ENCODE measurements around the gene TREM1.

DNA sequence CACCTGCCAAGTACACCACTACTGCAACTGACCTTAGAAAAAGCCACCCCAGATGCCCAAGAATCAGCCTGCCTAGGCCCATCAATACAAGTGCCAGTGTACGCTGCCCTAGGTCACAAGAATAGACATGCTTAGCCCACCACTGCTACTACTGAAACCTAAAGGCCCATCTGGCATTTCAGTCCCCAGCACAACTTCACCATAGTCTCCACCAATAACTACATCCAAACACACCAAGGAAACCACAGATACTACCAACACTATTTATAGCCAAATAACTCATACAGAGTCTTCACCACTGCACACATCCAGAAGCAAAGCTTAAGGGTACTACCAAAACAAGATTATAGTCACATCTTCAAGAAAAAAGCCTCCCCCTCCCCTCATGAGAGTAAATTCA, 30.1 kb downstream of the TREM1 start:
- TF ChIP-seq TAF1 (IDR thresholded peaks at IDR 0.05; ENCODE audit: low read depth) = no peak
- TF ChIP-seq NFIC (IDR thresholded peaks at IDR 0.05) = no peak
- TF ChIP-seq CREB1 (IDR thresholded peaks at IDR 0.05; ENCODE audit: low read depth) = no peak
- TF ChIP-seq ZBTB7A (IDR thresholded peaks at IDR 0.05; ENCODE audit: low read depth) = no peak
- TF ChIP-seq, protein P1, sequence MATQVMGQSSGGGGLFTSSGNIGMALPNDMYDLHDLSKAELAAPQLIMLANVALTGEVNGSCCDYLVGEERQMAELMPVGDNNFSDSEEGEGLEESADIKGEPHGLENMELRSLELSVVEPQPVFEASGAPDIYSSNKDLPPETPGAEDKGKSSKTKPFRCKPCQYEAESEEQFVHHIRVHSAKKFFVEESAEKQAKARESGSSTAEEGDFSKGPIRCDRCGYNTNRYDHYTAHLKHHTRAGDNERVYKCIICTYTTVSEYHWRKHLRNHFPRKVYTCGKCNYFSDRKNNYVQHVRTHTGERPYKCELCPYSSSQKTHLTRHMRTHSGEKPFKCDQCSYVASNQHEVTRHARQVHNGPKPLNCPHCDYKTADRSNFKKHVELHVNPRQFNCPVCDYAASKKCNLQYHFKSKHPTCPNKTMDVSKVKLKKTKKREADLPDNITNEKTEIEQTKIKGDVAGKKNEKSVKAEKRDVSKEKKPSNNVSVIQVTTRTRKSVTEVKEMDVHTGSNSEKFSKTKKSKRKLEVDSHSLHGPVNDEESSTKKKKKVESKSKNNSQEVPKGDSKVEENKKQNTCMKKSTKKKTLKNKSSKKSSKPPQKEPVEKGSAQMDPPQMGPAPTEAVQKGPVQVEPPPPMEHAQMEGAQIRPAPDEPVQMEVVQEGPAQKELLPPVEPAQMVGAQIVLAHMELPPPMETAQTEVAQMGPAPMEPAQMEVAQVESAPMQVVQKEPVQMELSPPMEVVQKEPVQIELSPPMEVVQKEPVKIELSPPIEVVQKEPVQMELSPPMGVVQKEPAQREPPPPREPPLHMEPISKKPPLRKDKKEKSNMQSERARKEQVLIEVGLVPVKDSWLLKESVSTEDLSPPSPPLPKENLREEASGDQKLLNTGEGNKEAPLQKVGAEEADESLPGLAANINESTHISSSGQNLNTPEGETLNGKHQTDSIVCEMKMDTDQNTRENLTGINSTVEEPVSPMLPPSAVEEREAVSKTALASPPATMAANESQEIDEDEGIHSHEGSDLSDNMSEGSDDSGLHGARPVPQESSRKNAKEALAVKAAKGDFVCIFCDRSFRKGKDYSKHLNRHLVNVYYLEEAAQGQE (IDR thresholded peaks at IDR 0.05; ENCODE audit: low read depth) = no peak
- no peak for TF ChIP-seq EP300 (IDR thresholded peaks at IDR 0.05; ENCODE audit: borderline replicate concordance)
- no peak for TF ChIP-seq YY1 (IDR thresholded peaks at IDR 0.05; ENCODE audit: low read depth)
- no peak for TF ChIP-seq TCF12 (IDR thresholded peaks at IDR 0.05; ENCODE audit: low read depth)
- TF ChIP-seq, protein P2, sequence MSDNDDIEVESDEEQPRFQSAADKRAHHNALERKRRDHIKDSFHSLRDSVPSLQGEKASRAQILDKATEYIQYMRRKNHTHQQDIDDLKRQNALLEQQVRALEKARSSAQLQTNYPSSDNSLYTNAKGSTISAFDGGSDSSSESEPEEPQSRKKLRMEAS (IDR thresholded peaks at IDR 0.05) = no peak
- TF ChIP-seq, protein P3, sequence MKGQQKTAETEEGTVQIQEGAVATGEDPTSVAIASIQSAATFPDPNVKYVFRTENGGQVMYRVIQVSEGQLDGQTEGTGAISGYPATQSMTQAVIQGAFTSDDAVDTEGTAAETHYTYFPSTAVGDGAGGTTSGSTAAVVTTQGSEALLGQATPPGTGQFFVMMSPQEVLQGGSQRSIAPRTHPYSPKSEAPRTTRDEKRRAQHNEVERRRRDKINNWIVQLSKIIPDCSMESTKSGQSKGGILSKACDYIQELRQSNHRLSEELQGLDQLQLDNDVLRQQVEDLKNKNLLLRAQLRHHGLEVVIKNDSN (IDR thresholded peaks at IDR 0.05) = no peak
